CD14-positive monocyte (primary cell): Measurements from ENCODE around the gene PIM3. TPM values are rescaled to one million over a fixed set of nuclear protein-coding genes. Genes with fewer than 3 reads are reported as not detected.
A peak's percentile ranks its signal among the peaks of the same experiment; 100 is the strongest.

Experiments used
- DNase-seq, 3 donors: peaks; one replicate each; pipeline ENCODE4 v3.0.0-alpha.2; 2011 to 2022
- H2AFZ ChIP-seq: 2 replicates; pipeline ENCODE4 v1.6.0; 2012; ENCODE audit warnings: mild to moderate bottlenecking, low read depth, low read length, inconsistent platforms; ENCODE audit not compliant: insufficient read depth, poor library complexity, severe bottlenecking
- H3K27ac ChIP-seq, 2 donors: 1 replicate in 1 of 2; 2 replicates in 1 of 2; pipeline ENCODE4 v1.5.1; 2012 to 2013; ENCODE audit warnings: low read length in 2 of 2, control low read depth in 1 of 2, inconsistent platforms in 1 of 2, low read depth in 1 of 2, mild to moderate bottlenecking in 1 of 2
- H3K27me3 ChIP-seq, 2 donors: one replicate each; pipeline versions ENCODE4 v1.6.0 to v1.6.1; 2011 to 2013; ENCODE audit warnings: low read length in 2 of 2; ENCODE audit not compliant: control insufficient read depth in 2 of 2, insufficient read depth in 2 of 2
- H3K36me3 ChIP-seq, 2 donors: replicated peaks in 1 of 2; 1 replicate in 1 of 2; 2 replicates in 1 of 2; pipeline versions ENCODE4 v1.5.1 to v1.6.1; 2012 to 2013; ENCODE audit warnings: low read length in 2 of 2, control low read depth in 1 of 2, inconsistent platforms in 1 of 2, mild to moderate bottlenecking in 1 of 2; ENCODE audit not compliant: insufficient read depth in 2 of 2, control insufficient read depth in 1 of 2
- H3K4me1 ChIP-seq, 2 donors: 1 replicate in 1 of 2; 2 replicates in 1 of 2; pipeline versions ENCODE4 v1.5.1 to v1.6.1; 2012 to 2013; ENCODE audit warnings: low read length in 2 of 2, control low read depth in 1 of 2, inconsistent platforms in 1 of 2, mild to moderate bottlenecking in 1 of 2, moderate library complexity in 1 of 2; ENCODE audit not compliant: insufficient read depth in 2 of 2, control insufficient read depth in 1 of 2
- H3K4me2 ChIP-seq: replicated peaks from 2 replicates; pipeline ENCODE3; 2012; ENCODE audit warnings: low read length, moderate library complexity, mild to moderate bottlenecking; ENCODE audit not compliant: poor library complexity, severe bottlenecking; ENCODE audit errors: extremely low read depth
- H3K4me3 ChIP-seq, 3 experiments: fragments of 200-600 bp in 1 of 3; sonication (generic) in 1 of 3; replicated peaks in 1 of 3; 1 replicate in 2 of 3; 2 replicates in 1 of 3; pipeline ENCODE4 v1.5.1; 2011 to 2013; ENCODE audit warnings: low read length in 3 of 3, mild to moderate bottlenecking in 3 of 3, control low read depth in 2 of 3, low read depth in 2 of 3, inconsistent platforms in 1 of 3, moderate library complexity in 1 of 3
- H3K79me2 ChIP-seq: 2 replicates; pipeline ENCODE4 v1.6.0; 2012; ENCODE audit warnings: mild to moderate bottlenecking, control low read depth, inconsistent platforms, low read length, moderate library complexity; ENCODE audit not compliant: insufficient read depth
- H3K9ac ChIP-seq: 2 replicates; pipeline ENCODE4 v1.6.0; 2017; ENCODE audit warnings: low read length, mild to moderate bottlenecking; ENCODE audit not compliant: insufficient read depth, poor library complexity, severe bottlenecking
- H3K9me3 ChIP-seq, 2 donors: replicated peaks in 1 of 2; 1 replicate in 1 of 2; 2 replicates in 1 of 2; pipeline versions ENCODE4 v1.5.1 to v1.6.1; 2012 to 2013; ENCODE audit warnings: low read length in 2 of 2, control low read depth in 1 of 2; ENCODE audit not compliant: control insufficient read depth in 1 of 2, insufficient read depth in 1 of 2
- H4K20me1 ChIP-seq: 2 replicates; pipeline ENCODE4 v1.6.0; 2012; ENCODE audit warnings: mild to moderate bottlenecking, low read length, control low read depth, moderate library complexity; ENCODE audit not compliant: insufficient read depth
- H3K27ac Mint-ChIP-seq, 7 donors: one replicate each; pipeline ENCODE4 v1.8.0; 2020; ENCODE audit warnings: mild to moderate bottlenecking in 7 of 7, mixed read lengths in 7 of 7, moderate library complexity in 6 of 7, inconsistent platforms in 2 of 7
- H3K27me3 Mint-ChIP-seq, 3 donors: one replicate each; pipeline ENCODE4 v1.8.0; 2021 to 2022; ENCODE audit warnings: low read depth in 3 of 3, mild to moderate bottlenecking in 3 of 3, mixed read lengths in 3 of 3, moderate library complexity in 3 of 3, inconsistent platforms in 1 of 3
- H3K36me3 Mint-ChIP-seq, 2 donors: one replicate each; pipeline ENCODE4 v1.8.0; 2020; ENCODE audit warnings: mixed read lengths in 2 of 2, inconsistent platforms in 1 of 2, mild to moderate bottlenecking in 1 of 2
- H3K4me1 Mint-ChIP-seq: one replicate; pipeline ENCODE4 v1.8.0; 2020; ENCODE audit warnings: mild to moderate bottlenecking, mixed read lengths
- H3K4me3 Mint-ChIP-seq, 2 donors: one replicate each; pipeline ENCODE4 v1.8.0; 2020; ENCODE audit warnings: mild to moderate bottlenecking in 2 of 2, mixed read lengths in 2 of 2, moderate library complexity in 1 of 2
- H3K9me3 Mint-ChIP-seq, 7 donors: one replicate each; pipeline ENCODE4 v1.8.0; 2020 to 2022; ENCODE audit warnings: mixed read lengths in 7 of 7, mild to moderate bottlenecking in 6 of 7, moderate library complexity in 6 of 7, inconsistent platforms in 2 of 7
- CTCF ChIP-seq: fragments of 200-600 bp; IDR thresholded peaks from one replicate; pipeline ENCODE4 v1.8.0; 2022; ENCODE audit warnings: antibody characterized with exemption, mild to moderate bottlenecking
- WGBS: methylation state at CpG from one replicate; pipeline ENCODE4 v1.1.5; 2013; ENCODE audit warnings: missing lambda C conversion rate; ENCODE audit not compliant: insufficient coverage; 5-methylcytosine and 5-hydroxymethylcytosine counted together
- intact Hi-C, 2 donors: fragments of 100-400 bp; cut with micrococcal nuclease; formaldehyde crosslinking; loops; one replicate each; pipeline versions ENCODE4 v1.15.0 to v1.15.1; 2023
- polyA plus RNA-seq, 3 donors: library from polyadenylated mRNA; depleted of rRNA in 1 of 3; unstranded in 2 of 3; stranded (reverse) in 1 of 3; fragments of 300-500 nt in 2 of 3; fragments of >200 nt in 1 of 3; fragmentation: Illumina TruSeq in 2 of 3; gene quantifications; 1 replicate in 2 of 3; 2 replicates in 1 of 3; pipeline ENCODE4 v1.2.3, GENCODE V29; 2012 to 2021

The PIM3 gene
- polyA plus RNA-seq, 3 donors, result 38.8 to 135 (median 40.4) TPM

- Mint-ChIP-seq H3K36me3 (peaks cover 21 to 32% of the 10 kb centered on the region in 2 donors), H3K4me3 (peak overlapping the region in 1 of 2 donors; percentile 95), H3K27me3 (peaks cover 0 to 5% (median 0%) of the 10 kb centered on the region in 3 donors), H3K4me1 (peaks cover 55% of the 10 kb centered on the region), H3K27ac (peak overlapping the region; percentile 50 to 94 (median 89)), H3K9me3 (no peaks in the 10 kb centered on the region)
- H3K36me3 ChIP-seq, result peaks cover 26 to 27% of the 10 kb centered on the region in 2 donors
- 80% methylated on average over 11 of the region's 19 CpGs for WGBS
- TF ChIP-seq CTCF, result no peak
- no peaks in the 10 kb centered on the region for H3K27me3 ChIP-seq
- DNase-seq, result no peak
- H3K4me2 ChIP-seq, result peak overlapping the region; percentile 88
- H3K79me2 ChIP-seq, result peaks cover 46% of the 10 kb centered on the region
- peak overlapping the region; percentile 92 to 99 for H3K27ac ChIP-seq
- H4K20me1 ChIP-seq, result peaks cover 67% of the 10 kb centered on the region
- intact Hi-C loops, result loop anchor here in 1 of 2 donors (10.0 kb wide), 1 partner anchor 340 kb away; the partner anchor contains the start of gene PLXNB2
- no peak overlapping the region for H2AFZ ChIP-seq
- H3K4me1 ChIP-seq, result peaks cover 65 to 75% of the 10 kb centered on the region in 2 donors
- peak overlapping the region in 1 of 3 experiments; percentile 94 for H3K4me3 ChIP-seq
- H3K9me3 ChIP-seq, result no peaks in the 10 kb centered on the region
- peak overlapping the region; percentile 67 for H3K9ac ChIP-seq
Observed at GRCh38 chr22:49964136-49965090, 3.8 kb downstream of the PIM3 start.
